Body of pancreas (tissue), 4 donors: ENCODE data around the gene TM9SF4. TPM values are rescaled to one million over a fixed set of nuclear protein-coding genes. Genes with fewer than 3 reads are reported as not detected.

Experiments used
- ATAC-seq: fragments of 150-250 bp; one replicate; pipeline ENCODE4 v1.9.1; 2016
- DNase-seq, 4 donors: peaks; one replicate each; pipeline ENCODE4 v3.0.0-alpha.2; 2019
- H3K27ac ChIP-seq, 4 donors: fragments of 200-600 bp; sonication (generic); 1 replicate in 3 of 4; 2 replicates in 1 of 4; pipeline versions ENCODE4 v1.5.1 to v1.6.1; 2016 to 2019; ENCODE audit warnings: mild to moderate bottlenecking in 1 of 4, mixed read lengths in 1 of 4, moderate library complexity in 1 of 4
- H3K27me3 ChIP-seq, 2 donors: fragments of 200-600 bp; sonication (generic); one replicate each; pipeline ENCODE4 v1.6.0; 2016; ENCODE audit warnings: mild to moderate bottlenecking in 1 of 2
- H3K36me3 ChIP-seq, 2 donors: fragments of 200-600 bp; sonication (generic); replicated peaks in 1 of 2; 2 replicates each; pipeline ENCODE4 v1.5.1; 2016; ENCODE audit warnings: low read depth in 2 of 2; ENCODE audit not compliant: insufficient read depth in 1 of 2
- H3K4me1 ChIP-seq: fragments of 200-600 bp; sonication (generic); one replicate; pipeline ENCODE4 v1.6.0; 2016
- H3K4me3 ChIP-seq, 2 donors: fragments of 200-600 bp; sonication (generic); 1 replicate in 1 of 2; 2 replicates in 1 of 2; pipeline ENCODE4 v1.5.1; 2016 to 2019
- H3K9me3 ChIP-seq, 3 donors: fragments of 200-600 bp; sonication (generic); 1 replicate in 2 of 3; 2 replicates in 1 of 3; pipeline ENCODE4 v1.5.1; 2016
- POLR2A ChIP-seq, 3 donors: fragments of 450-650 bp; IDR thresholded peaks; one replicate each; pipeline ENCODE4 v1.6.1; 2016; ENCODE audit warnings: antibody characterized with exemption in 3 of 3, mild to moderate bottlenecking in 2 of 3
- WGBS, 2 donors: methylation state at CpG; one replicate each; pipeline ENCODE4 v1.1.5; 2017; 5-methylcytosine and 5-hydroxymethylcytosine counted together
- intact Hi-C: fragments of 100-400 bp; cut with DNase I; formaldehyde crosslinking; loops from one replicate; pipeline ENCODE4 v1.15.1; 2023
- total RNA-seq, 2 donors: library from RNA; depleted of rRNA; stranded (reverse); fragments of >200 nt; gene quantifications; one replicate each; pipeline ENCODE4 v1.1.0, GENCODE V29; 2016
- TF ChIP-seq, protein P1 (sequence below), 7 experiments: fragments of 450-650 bp in 4 of 7; fragments of 200-600 bp in 3 of 7; sonication (generic) in 3 of 7; IDR thresholded peaks; one replicate each; pipeline ENCODE4 v1.5.1; 2016 to 2019; ENCODE audit warnings: antibody characterized with exemption in 7 of 7

The TM9SF4 gene
- total RNA-seq, 2 donors from 2014 or later = 16.9 to 27.0 TPM

DNA sequence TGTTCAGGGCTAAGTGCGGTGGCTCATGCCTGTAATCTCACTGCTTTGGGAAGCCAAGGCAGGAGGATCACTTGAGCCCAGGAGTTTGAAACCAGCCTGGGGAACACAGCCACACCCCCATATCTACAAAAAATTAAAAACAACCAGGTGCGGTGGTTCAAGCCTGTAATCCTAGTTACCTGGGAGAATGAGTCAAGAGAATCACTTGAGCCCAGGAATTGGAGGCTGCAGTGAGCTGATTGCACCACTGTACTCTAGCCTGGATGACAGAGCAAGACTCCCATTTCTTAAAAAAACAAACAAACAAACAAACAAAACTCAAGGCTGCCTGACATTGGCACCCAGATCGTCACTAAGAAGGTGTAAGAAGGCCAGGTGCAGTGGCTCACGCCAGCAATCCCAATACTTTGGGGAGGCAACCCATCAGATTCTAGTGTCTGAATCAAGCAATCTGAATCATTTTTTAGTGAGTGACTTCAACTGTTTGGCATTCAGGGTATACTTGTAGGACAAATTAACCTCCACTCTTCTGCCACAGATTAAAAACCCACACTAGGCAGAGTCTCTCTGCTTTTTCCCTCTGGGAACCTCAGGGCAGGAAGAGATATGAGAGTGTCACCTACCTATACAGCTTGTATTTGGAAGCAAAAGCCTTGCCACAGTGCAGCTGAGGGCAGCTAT, 91.9 kb downstream of the TM9SF4 start:
- peaks cover 63% of the 10 kb centered on the region for H3K4me1 ChIP-seq
- no peak for TF ChIP-seq POLR2A (IDR thresholded peaks at IDR 0.05)
- TF ChIP-seq, protein P1, sequence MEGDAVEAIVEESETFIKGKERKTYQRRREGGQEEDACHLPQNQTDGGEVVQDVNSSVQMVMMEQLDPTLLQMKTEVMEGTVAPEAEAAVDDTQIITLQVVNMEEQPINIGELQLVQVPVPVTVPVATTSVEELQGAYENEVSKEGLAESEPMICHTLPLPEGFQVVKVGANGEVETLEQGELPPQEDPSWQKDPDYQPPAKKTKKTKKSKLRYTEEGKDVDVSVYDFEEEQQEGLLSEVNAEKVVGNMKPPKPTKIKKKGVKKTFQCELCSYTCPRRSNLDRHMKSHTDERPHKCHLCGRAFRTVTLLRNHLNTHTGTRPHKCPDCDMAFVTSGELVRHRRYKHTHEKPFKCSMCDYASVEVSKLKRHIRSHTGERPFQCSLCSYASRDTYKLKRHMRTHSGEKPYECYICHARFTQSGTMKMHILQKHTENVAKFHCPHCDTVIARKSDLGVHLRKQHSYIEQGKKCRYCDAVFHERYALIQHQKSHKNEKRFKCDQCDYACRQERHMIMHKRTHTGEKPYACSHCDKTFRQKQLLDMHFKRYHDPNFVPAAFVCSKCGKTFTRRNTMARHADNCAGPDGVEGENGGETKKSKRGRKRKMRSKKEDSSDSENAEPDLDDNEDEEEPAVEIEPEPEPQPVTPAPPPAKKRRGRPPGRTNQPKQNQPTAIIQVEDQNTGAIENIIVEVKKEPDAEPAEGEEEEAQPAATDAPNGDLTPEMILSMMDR (IDR thresholded peaks at IDR 0.05) = no peak
- WGBS, 2 donors = 61 to 71% methylated on average over 4 of the region's 4 CpGs
- ATAC-seq (no peak), DNase-seq (no peak)
- no peaks in the 10 kb centered on the region for H3K27me3 ChIP-seq
- peak overlapping the region in 2 of 4 donors; percentile 0 to 22 for H3K27ac ChIP-seq
- intact Hi-C loops = no loop called here
- peaks cover 0 to 4% of the 10 kb centered on the region in 2 donors for H3K36me3 ChIP-seq
- no peaks in the 10 kb centered on the region for H3K9me3 ChIP-seq
- H3K4me3 ChIP-seq = no peak overlapping the region

DNA sequence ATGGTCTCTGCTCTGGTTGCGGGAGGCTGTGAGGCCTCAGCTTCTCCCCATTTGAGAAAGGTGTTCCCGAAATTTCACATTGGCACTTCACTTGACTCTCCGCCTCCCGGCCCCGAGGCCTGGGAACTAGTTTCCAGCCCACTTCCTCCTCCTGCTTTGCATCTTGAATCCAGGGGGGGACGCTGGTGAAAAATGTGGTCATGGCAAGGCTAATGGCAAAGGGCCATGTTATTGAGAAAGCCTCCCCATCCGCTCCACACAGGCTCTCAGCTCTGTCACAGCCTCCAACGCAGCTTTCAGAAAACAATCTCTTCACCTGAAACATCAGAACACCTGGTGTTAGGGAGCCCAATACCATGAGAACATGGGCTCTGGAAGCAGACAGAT, 92.5 kb downstream of the TM9SF4 start:
- H3K4me1 ChIP-seq = peaks cover 68% of the 10 kb centered on the region
- WGBS, 2 donors = 62 to 73% methylated on average over 7 to 8 of the region's 8 CpGs
- intact Hi-C loops = no loop called here

DNA sequence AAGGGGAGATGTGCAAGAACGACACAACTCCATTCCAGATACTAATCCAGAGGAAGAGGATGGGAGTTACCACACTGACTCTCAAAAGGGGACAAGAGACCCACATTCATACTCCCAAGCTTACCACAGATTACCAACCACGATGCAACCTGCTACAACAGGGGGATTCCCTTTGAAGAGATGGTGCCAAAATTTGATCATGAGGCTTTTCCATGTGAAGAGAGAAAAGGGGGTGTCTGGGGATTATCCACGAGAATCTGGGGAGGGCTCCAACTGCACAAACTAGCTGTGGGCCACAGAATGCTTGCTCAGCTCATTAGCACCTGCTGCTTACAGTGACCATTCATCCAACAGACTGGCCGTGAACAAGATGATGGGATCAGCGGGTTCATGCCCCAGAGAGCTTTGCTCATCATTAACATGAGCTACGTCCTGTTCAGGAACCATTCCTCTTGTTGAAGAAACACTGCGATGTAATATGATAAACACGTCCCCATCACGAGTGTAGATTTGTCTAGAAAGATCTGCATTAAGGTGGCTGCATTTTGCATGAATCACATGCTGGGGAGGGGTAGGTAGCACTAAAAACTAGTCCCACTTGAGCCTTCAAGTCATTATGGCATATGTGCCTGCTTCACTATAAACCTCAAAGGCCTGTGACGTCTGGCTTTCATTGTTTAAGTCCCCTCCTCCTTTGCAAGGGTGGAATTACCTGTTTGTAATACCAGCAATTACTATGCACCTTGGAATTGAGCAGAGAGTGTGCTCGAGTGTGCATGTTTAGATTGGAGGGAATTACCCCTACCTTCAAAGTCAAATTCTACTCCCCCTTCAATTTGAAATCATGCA, 94.1 kb downstream of the TM9SF4 start:
- Histone ChIP-seq H3K36me3 (peaks cover 0 to 2% of the 10 kb centered on the region in 2 donors), H3K9me3 (no peaks in the 10 kb centered on the region), H3K27me3 (no peaks in the 10 kb centered on the region), H3K4me1 (peaks cover 72% of the 10 kb centered on the region), H3K4me3 (no peak overlapping the region), H3K27ac (peak overlapping the region; percentile 58 to 93 (median 90))
- ATAC-seq = no peak
- no peak for DNase-seq
- intact Hi-C loops = no loop called here
- no peak for TF ChIP-seq POLR2A (IDR thresholded peaks at IDR 0.05)
- TF ChIP-seq, protein P1 (IDR thresholded peaks at IDR 0.05) = no peak
- WGBS, 2 donors = 26 to 40% methylated on average over 11 of the region's 11 CpGs

More for the DNA sequence above, 92.5 kb downstream of the TM9SF4 start:
- ATAC-seq (no peak), DNase-seq (no peak)
- H3K4me3 ChIP-seq = no peak overlapping the region
- H3K27me3 ChIP-seq = no peaks in the 10 kb centered on the region
- peaks cover 0 to 4% of the 10 kb centered on the region in 2 donors for H3K36me3 ChIP-seq
- peak overlapping the region in 2 of 4 donors; percentile 6 to 22 for H3K27ac ChIP-seq
- no peaks in the 10 kb centered on the region for H3K9me3 ChIP-seq
- TF ChIP-seq POLR2A (IDR thresholded peaks at IDR 0.05) = no peak
- TF ChIP-seq, protein P1 (IDR thresholded peaks at IDR 0.05) = no peak

DNA sequence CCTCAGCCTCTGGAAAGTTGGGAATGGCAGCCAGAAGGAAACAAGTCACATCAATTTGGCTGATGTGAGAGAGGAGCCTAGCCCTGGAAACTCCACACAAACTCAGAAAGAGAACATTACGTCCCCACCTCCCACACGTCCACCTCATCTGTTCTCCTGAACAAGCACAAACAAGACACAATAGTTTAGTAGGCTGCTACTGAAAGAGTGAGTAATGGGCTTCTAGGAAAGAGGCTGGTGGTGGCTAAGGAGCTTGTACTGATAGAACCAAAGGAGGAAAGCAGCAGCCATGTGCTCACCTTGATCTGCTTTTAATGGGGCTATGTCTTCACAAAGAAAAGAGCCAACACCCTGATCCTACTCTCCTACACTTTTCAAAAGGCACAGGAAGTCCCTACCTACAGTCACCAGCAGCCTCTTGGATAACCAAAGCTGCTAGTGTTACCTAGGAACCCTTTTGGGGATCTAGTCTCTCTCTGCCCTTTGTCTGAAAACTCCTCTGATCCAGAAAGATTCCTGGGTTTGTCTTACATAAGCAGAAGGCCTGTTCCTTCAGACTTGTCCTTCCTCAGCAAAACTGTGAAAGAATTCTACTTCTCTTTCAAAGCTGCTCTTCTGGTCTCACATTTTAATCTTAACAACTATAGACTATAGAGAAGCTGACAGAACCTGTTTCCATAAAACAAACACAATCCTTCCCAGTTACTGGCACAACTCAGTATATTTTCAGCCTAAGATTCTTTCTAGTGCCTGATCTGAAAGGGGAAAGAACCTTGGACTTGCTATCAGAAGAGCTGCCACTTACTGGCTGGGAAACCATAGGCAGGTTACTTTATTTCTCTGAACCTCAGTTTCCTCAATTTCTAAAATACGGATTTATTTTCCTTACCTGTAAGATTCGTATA, 94.9 kb downstream of the TM9SF4 start:
- H3K27ac ChIP-seq = peak overlapping the region; percentile 58 to 93 (median 90)
- ATAC-seq (peak; percentile 29), DNase-seq (peak in 3 of 4 donors; percentile 18 to 49 (median 43))
- no peak overlapping the region for H3K4me3 ChIP-seq
- 12 to 17% methylated on average over 4 of the region's 4 CpGs for whole genome bisulfite sequencing, 2 donors
- H3K9me3 ChIP-seq = no peaks in the 10 kb centered on the region
- peaks cover 75% of the 10 kb centered on the region for H3K4me1 ChIP-seq
- intact Hi-C loops = no loop called here
- H3K36me3 ChIP-seq = peaks cover 0 to 2% of the 10 kb centered on the region in 2 donors
- H3K27me3 ChIP-seq = no peaks in the 10 kb centered on the region
- TF ChIP-seq, protein P1 (IDR thresholded peaks at IDR 0.05) = no peak
- TF ChIP-seq POLR2A (IDR thresholded peaks at IDR 0.05) = peak in 2 of 3 donors; percentile 12 to 26
